Adrenal gland (tissue), 19 donors: ENCODE results near the gene CRYGB. TPM values are rescaled to one million over a fixed set of nuclear protein-coding genes. Genes with fewer than 3 reads are reported as not detected.

Experiments used
- DNase-seq, 7 donors: peaks; one replicate each; pipeline ENCODE4 v3.0.0-alpha.2; 2019 to 2020
- H3K27ac ChIP-seq, 5 donors: fragments of 200-600 bp; sonication (generic) in 4 of 5; 1 replicate in 3 of 5; 2 replicates in 2 of 5; pipeline versions ENCODE4 v1.5.1 to v1.8.0; 2016 to 2020; ENCODE audit warnings: mild to moderate bottlenecking in 1 of 5
- H3K27me3 ChIP-seq: fragments of 200-600 bp; 2 replicates; pipeline ENCODE4 v1.8.0; 2021
- H3K36me3 ChIP-seq, 2 donors: fragments of 200-600 bp; replicated peaks in 1 of 2; 1 replicate in 1 of 2; 2 replicates in 1 of 2; pipeline versions ENCODE4 v1.5.1 to v1.8.0; 2018 to 2022
- H3K4me1 ChIP-seq, 2 donors: fragments of 200-600 bp; replicated peaks in 1 of 2; 1 replicate in 1 of 2; 2 replicates in 1 of 2; pipeline versions ENCODE4 v1.5.1 to v1.8.0; 2018 to 2021
- H3K4me3 ChIP-seq, 4 donors: fragments of 200-600 bp; sonication (generic) in 3 of 4; one replicate each; pipeline ENCODE4 v1.5.1; 2016 to 2018
- H3K9me3 ChIP-seq, 3 donors: fragments of 200-600 bp; sonication (generic) in 1 of 3; replicated peaks in 1 of 3; 1 replicate in 2 of 3; 2 replicates in 1 of 3; pipeline versions ENCODE4 v1.5.1 to v1.8.0; 2016 to 2021
- CTCF ChIP-seq, 6 experiments: fragments of 450-650 bp in 4 of 6; fragments of 200-600 bp in 2 of 6; sonication (generic) in 1 of 6; IDR thresholded peaks; 1 replicate in 5 of 6; 2 replicates in 1 of 6; pipeline versions ENCODE4 v1.5.1 to v1.8.0; 2016 to 2021; ENCODE audit warnings: antibody characterized with exemption in 6 of 6, mild to moderate bottlenecking in 2 of 6, moderate library complexity in 1 of 6
- POLR2A ChIP-seq, 2 donors: fragments of 450-650 bp; IDR thresholded peaks; one replicate each; pipeline ENCODE4 v1.6.1; 2017; ENCODE audit warnings: antibody characterized with exemption in 2 of 2, mild to moderate bottlenecking in 2 of 2, moderate library complexity in 1 of 2
- WGBS, 4 donors: extraction: QIAGEN DNeasy Blood & Tissue Kit in 2 of 4; methylation state at CpG; one replicate each; pipeline versions ENCODE4 v1.1.5 to v1.1.7; 2013 to 2017; 5-methylcytosine and 5-hydroxymethylcytosine counted together
- intact Hi-C, 2 donors: fragments of 100-400 bp; cut with DNase I; formaldehyde crosslinking; loops; one replicate each; pipeline versions ENCODE4 v1.14.1 to v1.15.0; 2022 to 2023
- long read RNA-seq, 10 donors: library from polyadenylated mRNA in 3 of 10; unstranded in 2 of 10; stranded (forward) in 1 of 10; transcript quantifications; one replicate each; pipeline ENCODE4 v2.0.0 and lab custom pipeline, GENCODE V29; 2021 to 2026
- polyA plus RNA-seq, 3 donors: library from polyadenylated mRNA; stranded (reverse); fragments of 200-250 nt in 2 of 3; fragments of 350-450 nt in 1 of 3; fragmentation: Illumina TruSeq in 1 of 3; extraction: RNeasy Lipid Tissue Mini Kit (QIAGEN cat#74804) in 1 of 3; gene quantifications; one replicate each; pipeline ENCODE4 v1.2.3, GENCODE V29; 2013 to 2014
- total RNA-seq, 9 donors: library from RNA; depleted of rRNA in 4 of 9; stranded (reverse); fragments of >200 nt in 4 of 9; fragments of 120-200 nt in 1 of 9; fragmentation: NEBNext Ultra II Directional in 1 of 9; extraction: Animal tissue kit (Norgen Biotek cat#: 25700) in 1 of 9; gene quantifications; one replicate each; pipeline versions ENCODE4 v1.1.0 to v1.2.4, GENCODE V29; 2013 to 2023
- donor health status: healthy with polysubstance abuse.
- donor health status: Bipolar disorder and iron deficiency.
- donor health status: DM: yes; HTN: yes; CAD: no.
- donor health status: DM: no; HTN: no; CAD: no.
- donor health status: DM: no; HTN: no; CAD: no.
- donor health status: DM: yes; HTN: yes; CAD: no.

Gene CRYGB
- not detected for total RNA-seq
- polyA plus RNA-seq = not detected
- long read RNA-seq, donor 1 = 0 reads
- long read RNA-seq, donor 2 = 0 reads
- long read RNA-seq, donor 3 = 0 reads
- long read RNA-seq, donor 4 = 0 reads
- long read RNA-seq, donor 5 = 0 reads
- long read RNA-seq, donor 6 = 0 reads
- long read RNA-seq, donor 7 = 0 reads
- long read RNA-seq, donor 8 = 0 reads
- long read RNA-seq, donor 9 = 0 reads
- long read RNA-seq, donor 10 = 0 reads

- no peak for DNase-seq
- TF ChIP-seq POLR2A (IDR thresholded peaks at IDR 0.05) (no peak), CTCF (IDR thresholded peaks at IDR 0.05) (no peak)
- intact Hi-C loops = no loop called here
- Histone ChIP-seq H3K27ac (no peak within 1 kb of the TSS), H3K27me3 (no peaks in the 10 kb centered on the region), H3K9me3 (no peaks in the 10 kb centered on the region), H3K4me3 (no peak within 1 kb of the TSS), H3K4me1 (no peaks in the 10 kb centered on the region), H3K36me3 (no peaks in the 10 kb centered on the region)
- whole genome bisulfite sequencing, 4 donors = 62 to 83% (median 68%) methylated on average over 4 to 6 of the region's 6 CpGs
Observed at GRCh38 chr2:208146006-208146405, at the start of gene CRYGB. Gene CRYGB, minus strand, starts transcription at chr2:208146158. Its CDS starts 38 bp downstream, at chr2:208146120.

GRCh38 chr2:208195531-208195930 lies 49.6 kb upstream of the CRYGB start:
- Histone ChIP-seq H3K4me1 (no peaks in the 10 kb centered on the region), H3K27ac (no peak overlapping the region), H3K4me3 (no peak overlapping the region), H3K36me3 (no peaks in the 10 kb centered on the region), H3K9me3 (no peaks in the 10 kb centered on the region), H3K27me3 (no peaks in the 10 kb centered on the region)
- TF ChIP-seq CTCF (IDR thresholded peaks at IDR 0.05) (no peak), POLR2A (IDR thresholded peaks at IDR 0.05) (no peak)
- DNase-seq = no peak
- intact Hi-C loops = no loop called here
- WGBS, 4 donors = 88 to 94% (median 91%) methylated on average over 3 of the region's 3 CpGs

GRCh38 chr2:208192611-208193236 lies 46.8 kb upstream of the CRYGB start:
- Histone ChIP-seq H3K4me3 (no peak overlapping the region), H3K9me3 (no peaks in the 10 kb centered on the region), H3K27ac (no peak overlapping the region), H3K36me3 (no peaks in the 10 kb centered on the region), H3K4me1 (no peaks in the 10 kb centered on the region), H3K27me3 (no peaks in the 10 kb centered on the region)
- DNase-seq = no peak
- WGBS, 4 donors = 87 to 91% (median 90%) methylated on average over 8 of the region's 8 CpGs
- intact Hi-C loops = no loop called here
- no peak for TF ChIP-seq CTCF (IDR thresholded peaks at IDR 0.05)
- TF ChIP-seq POLR2A (IDR thresholded peaks at IDR 0.05) = no peak

- no peak for DNase-seq
- TF ChIP-seq POLR2A (IDR thresholded peaks at IDR 0.05) (no peak), CTCF (IDR thresholded peaks at IDR 0.05) (no peak)
- H3K27me3 ChIP-seq = no peaks in the 10 kb centered on the region
- WGBS, 4 donors = 73 to 78% (median 77%) methylated on average over 10 of the region's 10 CpGs
- intact Hi-C loops = no loop called here
- no peaks in the 10 kb centered on the region for H3K36me3 ChIP-seq
- H3K4me3 ChIP-seq = no peak within 1 kb of the TSS
- H3K9me3 ChIP-seq = no peaks in the 10 kb centered on the region
- no peak within 1 kb of the TSS for H3K27ac ChIP-seq
- no peaks in the 10 kb centered on the region for H3K4me1 ChIP-seq
Observed at GRCh38 chr2:208189810-208190503, 44.0 kb upstream of the CRYGB start, which contains the start of gene C2orf80. Gene C2orf80, minus strand, starts transcription at chr2:208190030. Its CDS starts 3,044 bp downstream, at chr2:208186986.
